Dendritic cell treated with granulocyte-macrophage colony-stimulating factor and Interleukin-4, amounts not matched to agents 40 ng/mL and 50 ng/mL, for 4 days (primary cell): ENCODE results near the gene HMCES.

Experiments used
- H3K27ac Mint-ChIP-seq: one replicate; pipeline ENCODE4 v1.8.0; 2022; ENCODE audit warnings: mild to moderate bottlenecking, mixed read lengths
- H3K27me3 Mint-ChIP-seq: one replicate; pipeline ENCODE4 v1.8.0; 2022; ENCODE audit warnings: mild to moderate bottlenecking, mixed read lengths
- H3K36me3 Mint-ChIP-seq: one replicate; pipeline ENCODE4 v1.8.0; 2022; ENCODE audit warnings: low read depth, mixed read lengths
- H3K4me1 Mint-ChIP-seq: one replicate; pipeline ENCODE4 v1.8.0; 2022; ENCODE audit warnings: low read depth, mixed read lengths
- H3K4me3 Mint-ChIP-seq: one replicate; pipeline ENCODE4 v1.8.0; 2022; ENCODE audit warnings: mild to moderate bottlenecking, moderate library complexity, mixed read lengths
- H3K9me3 Mint-ChIP-seq: one replicate; pipeline ENCODE4 v1.8.0; 2022; ENCODE audit warnings: mixed read lengths
- intact Hi-C: fragments of 100-400 bp; cut with micrococcal nuclease; formaldehyde crosslinking; loops from one replicate; pipeline ENCODE4 v1.15.0; 2022

Gene HMCES, protein sequence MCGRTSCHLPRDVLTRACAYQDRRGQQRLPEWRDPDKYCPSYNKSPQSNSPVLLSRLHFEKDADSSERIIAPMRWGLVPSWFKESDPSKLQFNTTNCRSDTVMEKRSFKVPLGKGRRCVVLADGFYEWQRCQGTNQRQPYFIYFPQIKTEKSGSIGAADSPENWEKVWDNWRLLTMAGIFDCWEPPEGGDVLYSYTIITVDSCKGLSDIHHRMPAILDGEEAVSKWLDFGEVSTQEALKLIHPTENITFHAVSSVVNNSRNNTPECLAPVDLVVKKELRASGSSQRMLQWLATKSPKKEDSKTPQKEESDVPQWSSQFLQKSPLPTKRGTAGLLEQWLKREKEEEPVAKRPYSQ

DNA sequence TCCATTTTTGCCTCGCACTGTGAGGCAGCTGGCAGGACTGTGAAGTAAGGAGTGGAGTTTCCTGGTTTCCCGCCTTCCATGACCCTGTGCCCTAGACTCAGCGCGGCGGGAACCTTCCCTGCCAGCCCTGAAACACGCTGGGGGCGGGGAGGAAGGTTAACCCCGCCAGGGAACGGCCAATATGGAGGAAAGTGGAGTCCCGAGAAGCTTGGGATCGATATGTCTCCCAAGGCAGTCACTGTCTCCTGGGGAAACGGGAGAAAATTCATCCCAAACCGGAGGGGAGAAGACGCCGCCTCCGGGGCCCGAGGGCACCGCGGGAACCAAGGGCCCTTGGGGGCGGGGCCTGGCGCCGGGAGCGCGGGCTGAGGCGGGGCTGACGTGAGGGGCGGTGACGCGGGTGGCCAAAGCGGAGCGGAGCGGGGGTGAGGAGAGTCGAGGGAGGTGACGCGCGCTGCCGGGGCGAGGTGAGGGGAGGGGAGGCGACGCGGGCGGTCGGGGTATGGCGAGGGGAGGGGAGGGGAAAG, at the start of gene HMCES:
TSS of gene HMCES (plus strand) at position 432 of the 527 bp plus-strand sequence. CDS start 863 bp downstream, outside the sequence.
- intact Hi-C loops: loop anchor here (2.0 to 10.0 kb wide), 2 partner anchors 38 to 304 kb away; a partner anchor contains a TSS
- H3K27me3 Mint-ChIP-seq: peaks cover 5% of the 10 kb centered on the region
- peak within 1 kb of the TSS; percentile 90 for H3K27ac Mint-ChIP-seq
- H3K4me3 Mint-ChIP-seq: peak within 1 kb of the TSS; percentile 88
- no peaks in the 10 kb centered on the region for H3K9me3 Mint-ChIP-seq
- H3K36me3 Mint-ChIP-seq: peaks cover 59% of the 10 kb centered on the region
- H3K4me1 Mint-ChIP-seq: peaks cover 34% of the 10 kb centered on the region

DNA sequence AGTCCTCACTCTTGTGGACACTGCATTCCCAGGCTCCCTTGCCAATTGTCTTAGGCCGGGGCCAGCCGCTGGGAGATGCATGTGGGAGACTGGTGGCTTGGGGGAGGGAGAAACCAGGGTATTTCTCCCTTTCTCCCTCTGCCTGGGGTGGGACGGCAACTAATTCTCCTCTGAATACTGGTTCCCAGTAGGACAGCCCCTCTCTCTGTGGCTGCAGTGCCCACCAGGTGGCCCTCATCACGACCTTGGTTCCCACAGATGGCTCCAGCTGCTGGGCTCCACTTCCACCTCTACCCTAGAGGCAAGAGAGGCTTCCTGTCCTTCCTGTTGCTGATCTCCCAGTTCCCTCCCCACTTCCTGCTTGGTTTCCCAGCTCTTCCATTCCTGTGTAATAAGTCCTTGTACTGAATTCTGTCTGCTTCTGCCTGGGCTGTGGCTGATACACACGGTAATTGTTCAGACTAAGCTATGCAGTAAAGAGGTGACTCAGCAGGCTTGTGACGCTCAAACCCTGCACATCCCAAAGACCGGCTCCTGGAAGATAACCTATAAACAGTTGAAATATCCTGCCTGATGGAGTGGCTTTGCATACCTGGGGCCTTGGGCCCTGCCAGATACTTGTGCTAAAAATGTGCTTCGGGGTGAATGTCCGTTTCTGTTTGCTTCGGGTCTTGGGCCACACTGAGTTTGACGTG, 49.6 kb upstream of the HMCES start:
- Mint-ChIP-seq H3K27ac (peak overlapping the region; percentile 100), H3K27me3 (no peaks in the 10 kb centered on the region), H3K36me3 (peaks cover 6% of the 10 kb centered on the region), H3K4me3 (peak overlapping the region; percentile 77), H3K4me1 (peaks cover 75% of the 10 kb centered on the region), H3K9me3 (no peaks in the 10 kb centered on the region)
- intact Hi-C loops: no loop called here

DNA sequence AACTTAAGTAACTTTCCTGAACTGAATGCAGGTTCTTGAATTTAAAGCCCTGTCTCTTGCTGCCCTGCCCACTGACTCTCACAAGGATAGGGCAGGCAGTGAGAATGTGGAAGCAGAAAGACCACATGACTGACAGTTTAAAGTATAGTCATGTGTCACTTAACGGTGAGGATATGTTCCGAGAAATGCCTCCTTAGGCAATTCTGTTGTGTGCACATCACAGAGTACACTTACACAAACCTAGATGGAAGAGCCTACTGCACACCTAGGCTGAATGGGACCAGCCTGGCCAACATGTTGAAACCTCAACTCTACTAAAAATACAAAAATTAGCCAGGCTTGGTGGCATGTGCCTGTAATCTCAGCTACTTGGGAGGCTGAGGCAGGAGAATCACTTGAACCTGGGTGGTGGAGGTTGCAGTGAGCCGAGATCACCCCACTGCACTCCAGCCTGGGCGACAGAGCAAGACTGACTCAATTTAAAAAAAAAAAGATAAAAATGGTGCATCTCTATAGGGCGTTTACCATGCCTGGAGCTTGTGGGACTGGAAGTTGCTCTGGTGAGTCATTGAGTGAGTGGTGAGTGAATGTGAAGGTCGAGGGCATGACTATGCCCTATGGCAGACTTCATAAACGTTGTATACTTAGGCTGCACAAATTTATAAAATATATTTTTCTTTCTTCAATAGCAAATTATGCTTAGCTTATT, 48.2 kb upstream of the HMCES start:
- peaks cover 82% of the 10 kb centered on the region for H3K4me1 Mint-ChIP-seq
- peaks cover 15% of the 10 kb centered on the region for H3K36me3 Mint-ChIP-seq

DNA sequence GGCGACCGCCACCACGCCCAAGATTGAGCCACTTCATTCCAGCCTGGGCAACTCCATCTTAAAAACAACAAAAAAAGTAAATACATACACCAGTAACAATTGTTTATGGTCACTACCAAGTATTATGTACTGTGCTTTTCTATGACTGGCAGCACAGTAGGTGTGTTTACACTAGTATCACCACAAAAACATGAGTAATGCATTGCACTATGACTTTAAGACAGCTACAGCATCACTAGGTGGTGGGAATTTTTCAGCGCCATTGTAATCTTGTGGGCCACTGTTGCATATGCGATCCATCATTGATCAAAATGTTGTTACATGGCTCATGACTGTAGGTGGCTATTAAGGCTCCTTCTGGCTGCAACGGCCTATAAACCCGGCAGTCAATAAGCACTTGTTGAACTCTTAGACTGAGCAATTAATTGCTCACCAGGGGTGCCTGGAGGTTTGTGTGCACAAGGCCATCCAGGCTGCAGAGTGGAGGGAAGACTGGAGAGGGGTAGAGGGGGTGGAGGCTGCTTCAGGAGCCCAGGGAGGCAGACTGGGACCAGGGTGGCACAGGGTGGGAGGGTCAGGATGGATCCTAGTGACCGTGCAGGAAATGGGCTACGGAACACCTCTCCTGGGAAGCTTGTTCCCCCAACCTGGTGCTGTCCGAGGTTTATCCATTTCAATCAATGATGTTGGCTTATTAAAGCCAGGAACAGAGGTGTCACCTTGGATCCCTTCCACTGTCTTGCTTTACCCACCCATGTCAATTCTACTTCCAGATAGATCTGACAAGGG, 47.1 kb upstream of the HMCES start:
- intact Hi-C loops: loop anchor here (5.0 kb wide), 1 partner anchor 109 kb away; the partner anchor contains the start of gene RAB43

More for the DNA sequence above, 48.2 kb upstream of the HMCES start:
- peak overlapping the region; percentile 100 for H3K27ac Mint-ChIP-seq
- peak overlapping the region; percentile 77 for H3K4me3 Mint-ChIP-seq
- intact Hi-C loops: loop anchor here (5.0 kb wide), 1 partner anchor 108 kb away; the partner anchor contains the start of gene RAB43
- no peaks in the 10 kb centered on the region for H3K9me3 Mint-ChIP-seq
- no peaks in the 10 kb centered on the region for H3K27me3 Mint-ChIP-seq

DNA sequence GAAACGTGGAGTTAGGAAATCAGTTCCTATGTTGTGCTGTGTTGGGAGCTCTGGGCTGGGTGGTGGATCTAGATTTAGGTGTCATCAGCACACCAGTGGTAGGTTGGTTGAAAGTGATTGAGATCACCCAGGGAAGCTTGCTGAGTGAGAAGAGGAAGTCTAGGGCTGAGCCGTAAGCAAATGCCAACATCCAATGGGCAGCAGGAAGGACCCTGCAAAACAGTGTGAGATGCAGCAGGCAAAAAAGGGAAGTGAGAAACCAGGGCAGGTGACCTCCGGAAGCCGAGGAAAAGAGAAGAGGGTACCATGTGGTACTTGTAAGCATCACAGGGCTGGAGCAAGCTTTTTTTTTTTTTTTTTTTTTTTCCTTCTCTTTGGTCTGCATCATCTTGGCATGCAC, 45.1 kb upstream of the HMCES start:
- intact Hi-C loops: loop anchor here (5.0 kb wide), 1 partner anchor 111 kb away; the partner anchor contains the start of gene RAB43

More for the DNA sequence above, 47.1 kb upstream of the HMCES start:
- H3K9me3 Mint-ChIP-seq: no peaks in the 10 kb centered on the region
- H3K27me3 Mint-ChIP-seq: no peaks in the 10 kb centered on the region
- peak overlapping the region; percentile 64 for H3K4me3 Mint-ChIP-seq
- peaks cover 83% of the 10 kb centered on the region for H3K4me1 Mint-ChIP-seq
- peak overlapping the region; percentile 100 for H3K27ac Mint-ChIP-seq
- H3K36me3 Mint-ChIP-seq: peaks cover 23% of the 10 kb centered on the region

DNA sequence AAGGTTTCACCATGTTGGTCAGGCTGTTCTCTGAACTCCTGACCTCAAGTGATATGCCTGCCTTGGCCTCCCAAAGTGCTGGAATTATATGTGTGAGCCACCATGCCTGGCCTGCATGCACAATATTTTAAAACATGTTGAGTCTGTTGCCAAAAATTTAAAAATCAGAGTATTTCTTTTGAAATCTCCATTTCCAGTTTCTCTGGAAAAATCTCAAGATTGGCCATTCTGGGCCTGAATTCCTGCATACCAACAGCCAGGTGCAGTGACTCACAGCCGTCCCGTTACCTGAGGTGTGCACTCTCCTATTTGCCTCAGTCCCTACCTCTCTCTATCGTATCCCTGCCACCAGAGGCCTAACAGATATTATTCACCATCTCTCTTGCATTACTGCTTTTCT, 44.2 kb upstream of the HMCES start:
- Mint-ChIP-seq H3K9me3 (no peaks in the 10 kb centered on the region), H3K4me3 (peak overlapping the region; percentile 80), H3K27me3 (no peaks in the 10 kb centered on the region), H3K36me3 (peaks cover 52% of the 10 kb centered on the region), H3K4me1 (peaks cover 82% of the 10 kb centered on the region), H3K27ac (peak overlapping the region; percentile 100)
- intact Hi-C loops: loop anchor here (5.0 kb wide), 1 partner anchor 112 kb away; the partner anchor contains the start of gene RAB43

More for the DNA sequence above, 45.1 kb upstream of the HMCES start:
- H3K4me3 Mint-ChIP-seq: peak overlapping the region; percentile 49
- H3K27me3 Mint-ChIP-seq: no peaks in the 10 kb centered on the region
- H3K27ac Mint-ChIP-seq: peak overlapping the region; percentile 100
- peaks cover 43% of the 10 kb centered on the region for H3K36me3 Mint-ChIP-seq
- H3K4me1 Mint-ChIP-seq: peaks cover 82% of the 10 kb centered on the region
- no peaks in the 10 kb centered on the region for H3K9me3 Mint-ChIP-seq

DNA sequence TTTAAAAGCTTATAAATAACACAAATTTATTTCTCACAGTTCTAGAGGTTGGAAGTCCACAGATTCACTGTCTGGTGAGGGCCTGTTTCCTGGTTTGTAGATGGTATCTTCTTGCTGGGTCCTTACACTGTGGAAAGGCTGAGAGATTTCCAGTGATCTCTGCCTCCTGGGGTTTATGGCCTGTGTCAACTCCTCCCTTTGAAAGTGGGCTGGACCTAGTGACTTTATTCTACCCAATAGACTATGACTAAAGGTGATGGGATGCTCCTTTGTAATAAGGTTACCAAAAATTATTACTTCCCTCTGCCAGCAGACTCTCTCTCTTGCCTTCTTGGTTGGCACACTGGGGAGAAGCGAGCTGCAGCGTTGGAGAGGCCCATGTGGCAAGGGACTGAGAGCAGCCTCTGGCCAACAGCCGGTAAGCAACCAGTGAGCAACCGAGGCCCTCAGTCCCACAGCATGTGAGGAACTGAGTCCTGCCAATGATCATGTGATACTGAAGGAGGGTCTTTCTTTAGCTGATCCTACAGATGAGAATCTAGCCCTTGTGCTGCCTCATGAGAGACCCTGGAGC, 43.2 kb upstream of the HMCES start:
- intact Hi-C loops: no loop called here
- H3K9me3 Mint-ChIP-seq: no peaks in the 10 kb centered on the region
- H3K27ac Mint-ChIP-seq: peak overlapping the region; percentile 100
- H3K4me1 Mint-ChIP-seq: peaks cover 82% of the 10 kb centered on the region
- H3K4me3 Mint-ChIP-seq: peak overlapping the region; percentile 80
- H3K27me3 Mint-ChIP-seq: no peaks in the 10 kb centered on the region
- peaks cover 60% of the 10 kb centered on the region for H3K36me3 Mint-ChIP-seq

DNA sequence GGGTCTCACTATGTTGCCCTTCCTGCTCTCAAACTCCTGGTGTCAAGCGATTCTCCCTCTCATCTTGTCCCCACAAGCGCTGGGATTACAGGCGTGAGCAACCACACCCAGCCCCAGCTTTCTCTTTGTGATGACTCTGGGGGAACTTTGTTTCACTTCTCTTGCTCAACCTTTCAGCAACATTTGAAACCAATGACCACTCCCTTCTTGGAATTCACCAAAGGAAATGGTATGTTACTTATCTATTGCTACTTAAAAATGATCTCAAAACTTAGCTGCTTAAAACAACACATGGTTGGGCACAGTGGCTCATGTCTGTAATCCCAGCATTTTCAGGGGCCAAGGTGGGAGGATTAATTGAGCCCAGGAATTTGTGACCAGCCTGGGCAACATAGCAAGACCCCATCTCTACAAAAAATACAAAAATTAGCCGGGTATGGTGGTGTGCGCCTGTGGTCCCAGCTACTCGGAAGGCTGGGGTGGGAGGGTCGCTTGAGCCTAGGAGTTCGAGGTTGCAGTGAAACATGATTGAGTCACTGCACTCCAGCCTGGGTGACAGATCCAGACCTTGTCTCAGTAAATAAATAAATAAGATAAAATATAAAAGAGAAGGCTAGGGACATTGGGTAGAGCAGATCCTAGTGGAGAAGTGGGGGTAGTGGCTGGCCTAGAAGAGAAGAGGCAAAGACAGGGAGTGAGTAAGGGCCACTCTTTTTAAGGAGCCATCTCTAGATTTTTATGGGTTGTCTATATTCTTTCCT, 39.5 kb upstream of the HMCES start:
- Mint-ChIP-seq H3K27ac (peak overlapping the region; percentile 100), H3K4me1 (peaks cover 70% of the 10 kb centered on the region), H3K27me3 (no peaks in the 10 kb centered on the region), H3K36me3 (peaks cover 70% of the 10 kb centered on the region), H3K4me3 (peak overlapping the region; percentile 53), H3K9me3 (no peaks in the 10 kb centered on the region)
- intact Hi-C loops: no loop called here

DNA sequence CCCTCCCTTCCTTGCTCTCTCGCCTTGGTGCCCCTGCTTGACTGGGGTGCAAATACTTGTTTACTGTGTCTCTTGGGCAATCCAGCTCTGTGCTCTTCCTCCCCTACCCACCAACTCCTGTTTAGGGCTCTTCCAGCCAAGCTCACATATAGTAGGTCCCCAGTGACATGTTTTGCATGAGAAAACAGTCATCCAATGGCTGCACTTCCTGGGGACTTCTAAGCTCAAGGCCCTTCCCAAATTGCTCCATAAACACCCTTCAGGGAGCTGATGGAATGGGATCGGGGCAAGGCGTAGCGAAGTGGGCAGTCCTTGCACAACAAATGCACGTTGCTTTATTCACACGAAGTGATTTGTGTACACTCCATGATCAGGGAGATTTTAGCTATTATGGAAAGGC, 38.7 kb upstream of the HMCES start:
- Mint-ChIP-seq H3K4me3 (peak overlapping the region; percentile 70), H3K27me3 (no peaks in the 10 kb centered on the region)
- intact Hi-C loops: no loop called here

DNA sequence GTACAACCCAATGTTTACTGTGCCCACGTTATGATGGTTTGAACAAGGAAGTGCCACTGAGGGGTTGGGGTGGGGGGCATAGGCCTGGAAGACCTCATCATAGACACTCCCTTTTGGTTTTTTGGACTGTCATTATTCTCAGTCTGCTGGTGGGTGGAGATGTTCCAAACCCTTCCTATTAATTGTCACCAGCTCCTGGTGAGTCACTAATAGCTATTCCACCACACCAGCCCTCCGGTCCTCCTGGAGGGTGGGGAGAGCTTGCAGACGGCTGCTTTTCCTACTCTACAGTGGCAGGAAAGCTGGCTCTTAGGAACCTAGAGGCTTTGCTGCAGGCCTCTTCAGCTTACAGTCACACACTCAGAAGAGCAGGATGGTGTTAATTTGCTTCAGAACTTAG, 38.2 kb upstream of the HMCES start:
- Mint-ChIP-seq H3K27ac (peak overlapping the region; percentile 100), H3K9me3 (no peaks in the 10 kb centered on the region), H3K27me3 (no peaks in the 10 kb centered on the region), H3K4me1 (peaks cover 62% of the 10 kb centered on the region), H3K4me3 (peak overlapping the region; percentile 70), H3K36me3 (peaks cover 61% of the 10 kb centered on the region)
- intact Hi-C loops: no loop called here

More for the DNA sequence above, 38.7 kb upstream of the HMCES start:
- Mint-ChIP-seq H3K27ac (peak overlapping the region; percentile 100), H3K9me3 (no peaks in the 10 kb centered on the region), H3K36me3 (peaks cover 63% of the 10 kb centered on the region), H3K4me1 (peaks cover 64% of the 10 kb centered on the region)

DNA sequence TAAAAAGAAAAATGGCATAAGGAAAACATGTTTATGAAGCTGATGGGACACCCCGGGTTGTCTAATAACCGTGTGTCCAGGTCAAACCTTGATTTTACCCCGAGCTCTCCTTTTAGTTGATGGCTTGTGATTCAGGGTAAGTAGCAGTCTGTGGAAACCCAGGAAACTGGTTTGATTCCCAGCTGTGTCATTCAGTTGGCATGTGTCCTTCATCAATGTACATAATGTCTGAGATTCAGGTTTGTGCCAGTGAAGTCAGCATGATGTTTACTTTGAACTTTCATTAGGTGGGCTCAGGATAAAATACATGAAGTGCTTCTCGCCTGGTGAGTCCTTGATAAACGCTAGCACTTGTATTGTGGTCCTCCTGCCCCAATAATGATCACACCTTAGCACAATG, 33.5 kb upstream of the HMCES start:
- no peaks in the 10 kb centered on the region for H3K9me3 Mint-ChIP-seq
- peak overlapping the region; percentile 78 for H3K27ac Mint-ChIP-seq
- H3K4me3 Mint-ChIP-seq: no peak overlapping the region

More for the DNA sequence above, 33.5 kb upstream of the HMCES start:
- Mint-ChIP-seq H3K27me3 (no peaks in the 10 kb centered on the region), H3K4me1 (peaks cover 40% of the 10 kb centered on the region), H3K36me3 (peaks cover 31% of the 10 kb centered on the region)
- intact Hi-C loops: loop anchor here (1.0 to 5.0 kb wide), 3 partner anchors 18 to 193 kb away; partner anchors contain the start of gene CNBP
